ENCODE data around the gene IFI16. TPM values are rescaled to one million over a fixed set of nuclear protein-coding genes. Genes with fewer than 3 reads are reported as not detected.
"Not testable (repeated sequence)": the region's sequence is repeated elsewhere in the genome, so short reads cannot be mapped to it uniquely, and the experiment has no call there.

IFI16 gene
- total RNA-seq, 1 donor from 2014 or later: 30.1 TPM

DNA sequence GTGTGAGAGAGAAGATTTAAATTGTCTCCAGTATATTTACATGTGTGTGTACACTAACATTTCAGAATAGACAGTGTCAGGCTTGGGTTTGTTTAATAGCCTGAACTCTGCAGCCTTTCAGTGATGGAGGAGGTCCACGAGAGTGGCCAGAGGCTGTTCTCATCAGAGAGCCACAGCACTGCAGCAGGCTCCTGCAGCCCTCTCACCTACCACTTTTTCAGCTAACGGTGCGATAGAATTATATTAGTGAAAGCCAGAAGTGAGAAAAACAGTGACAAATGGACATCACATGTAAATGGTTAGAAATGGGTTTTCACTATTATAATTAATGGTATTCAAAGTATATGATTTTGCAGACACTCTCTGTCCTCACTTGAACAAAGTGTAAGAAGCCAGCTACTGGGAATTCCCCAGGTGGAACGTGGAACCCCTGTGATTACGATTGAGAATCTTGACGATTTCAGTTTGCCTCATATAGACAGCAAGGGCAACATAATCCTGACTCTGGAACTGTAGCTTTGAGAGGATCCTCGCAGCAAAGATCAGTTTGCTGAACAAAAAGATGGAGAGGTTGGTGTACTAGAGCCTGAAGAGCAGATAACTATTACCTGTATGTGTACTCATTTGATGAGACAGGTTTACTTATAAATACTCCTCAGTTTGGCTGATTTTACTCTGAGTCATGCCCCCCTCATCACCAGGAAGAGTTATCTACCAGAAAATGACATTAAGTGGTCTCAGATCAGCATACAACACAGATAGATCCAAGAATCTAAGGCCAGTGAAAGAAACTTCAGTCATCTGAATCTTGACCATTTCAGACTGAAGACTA lies 31.4 kb downstream of the IFI16 start:
- ATAC-seq: no peak
- DNase-seq (ENCODE audit: missing footprints): no peak
- intact Hi-C loops (cut with DNase I): no loop called here

GRCh38 chr1:159046486-159046885 lies 36.8 kb downstream of the IFI16 start:
- intact Hi-C loops (cut with DNase I); DNase-seq (ENCODE audit: missing footprints); ATAC-seq: not testable (repeated sequence)

- no peak for ATAC-seq
- no peak for DNase-seq (ENCODE audit: missing footprints)
- intact Hi-C loops (cut with DNase I): no loop called here
Observed at GRCh38 chr1:159051436-159051835, 41.7 kb downstream of the IFI16 start.

DNA sequence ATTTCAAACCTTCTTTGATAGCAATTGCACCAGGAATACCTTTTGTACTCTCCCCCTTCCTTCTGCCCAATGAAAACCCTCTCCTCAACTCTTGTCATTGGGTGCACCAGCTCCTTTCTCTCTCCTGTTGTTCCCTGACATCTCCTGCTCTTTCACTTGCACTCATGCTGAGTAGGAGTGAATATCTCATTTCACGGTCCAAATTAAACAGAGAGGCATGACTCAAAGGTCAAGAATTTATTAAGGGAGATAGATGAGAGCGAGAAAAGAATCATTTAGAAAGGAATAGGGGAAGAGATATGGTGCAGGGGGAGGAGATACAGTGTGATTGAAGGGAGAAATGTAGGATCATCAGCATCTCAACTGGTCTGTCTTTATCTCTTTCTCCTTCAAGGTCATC lies 44.7 kb downstream of the IFI16 start:
- intact Hi-C loops (cut with DNase I): no loop called here
- ATAC-seq: no peak
- DNase-seq (ENCODE audit: missing footprints): no peak

DNA sequence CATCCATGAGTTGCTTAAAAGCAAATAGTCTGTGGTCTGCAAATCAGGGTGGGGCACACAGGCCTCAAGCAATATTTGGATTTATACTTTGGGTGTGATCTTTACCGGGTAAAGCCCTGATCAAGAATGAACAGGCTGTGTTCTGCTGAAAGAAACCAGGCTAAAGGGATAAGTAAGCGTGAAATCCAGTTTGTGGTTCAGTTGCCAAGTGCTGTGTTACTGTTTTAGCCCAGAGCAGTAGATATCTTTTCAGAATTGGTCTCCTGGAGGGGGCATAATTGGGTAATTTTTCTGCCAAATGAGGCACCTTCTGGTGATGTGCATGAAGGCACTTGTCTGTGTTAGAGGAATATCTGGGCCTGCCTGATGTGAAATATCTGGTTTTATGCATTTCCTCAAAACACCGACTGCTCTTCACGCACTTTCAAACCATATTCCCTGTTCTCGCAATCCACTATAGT lies 45.5 kb downstream of the IFI16 start:
- intact Hi-C loops (cut with DNase I): no loop called here
- ATAC-seq (no peak), DNase-seq (ENCODE audit: missing footprints) (no peak)

GRCh38 chr1:159056069-159056698 lies 46.5 kb downstream of the IFI16 start:
- ATAC-seq (no peak), DNase-seq (ENCODE audit: missing footprints) (no peak)
- intact Hi-C loops (cut with DNase I): no loop called here

DNA sequence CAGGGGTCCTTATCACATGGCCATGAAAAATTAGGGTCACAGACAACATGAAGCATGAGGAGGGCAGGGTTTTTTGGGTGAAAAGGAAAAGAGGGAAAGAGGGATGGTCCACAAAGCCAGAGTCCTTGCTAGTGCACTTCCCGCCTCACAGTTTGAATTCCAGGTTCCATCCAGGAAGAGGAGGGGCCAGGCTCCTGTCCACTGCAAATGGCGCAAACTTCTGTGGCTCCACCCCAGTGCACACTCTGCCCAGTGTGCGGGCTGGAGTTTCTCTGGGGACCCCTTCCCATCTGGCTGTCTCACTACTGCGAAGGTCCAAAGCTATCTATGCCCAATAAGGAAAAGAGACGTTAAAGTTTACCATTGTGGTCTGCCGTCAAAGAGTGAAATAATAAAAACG lies 49.0 kb downstream of the IFI16 start:
- DNase-seq (ENCODE audit: missing footprints): peak; percentile 48
- ATAC-seq: no peak
- intact Hi-C loops (cut with DNase I): no loop called here

- intact Hi-C loops (cut with DNase I): no loop called here
- DNase-seq (ENCODE audit: missing footprints) (no peak), ATAC-seq (no peak)
Observed at GRCh38 chr1:159065106-159065505, 55.4 kb downstream of the IFI16 start.

DNA sequence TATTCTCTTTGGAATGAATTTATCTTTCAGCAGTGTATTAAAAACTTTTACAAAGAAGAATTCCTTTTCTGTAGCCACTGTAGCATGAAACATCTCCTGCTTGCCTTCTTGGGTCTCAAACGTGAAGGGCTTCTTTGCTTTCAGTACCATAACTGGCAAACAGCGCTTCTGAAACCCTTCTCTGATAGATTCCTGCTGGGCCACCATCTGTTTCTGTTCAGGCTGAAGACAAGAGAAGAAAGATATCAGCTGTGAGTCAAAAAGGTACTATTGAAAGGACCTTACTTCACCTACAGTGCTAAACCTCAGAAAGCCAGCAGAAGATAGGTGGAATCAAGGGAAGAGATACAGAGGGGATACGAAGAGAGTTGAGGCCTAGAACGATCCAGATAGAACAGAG lies 56.4 kb downstream of the IFI16 start:
- intact Hi-C loops (cut with DNase I): no loop called here
- ATAC-seq: no peak
- no peak for DNase-seq (ENCODE audit: missing footprints)

GRCh38 chr1:159067699-159068621 lies 58.3 kb downstream of the IFI16 start:
- DNase-seq (ENCODE audit: missing footprints) (no peak), ATAC-seq (peak; percentile 37)
- intact Hi-C loops (cut with DNase I): no loop called here

DNA sequence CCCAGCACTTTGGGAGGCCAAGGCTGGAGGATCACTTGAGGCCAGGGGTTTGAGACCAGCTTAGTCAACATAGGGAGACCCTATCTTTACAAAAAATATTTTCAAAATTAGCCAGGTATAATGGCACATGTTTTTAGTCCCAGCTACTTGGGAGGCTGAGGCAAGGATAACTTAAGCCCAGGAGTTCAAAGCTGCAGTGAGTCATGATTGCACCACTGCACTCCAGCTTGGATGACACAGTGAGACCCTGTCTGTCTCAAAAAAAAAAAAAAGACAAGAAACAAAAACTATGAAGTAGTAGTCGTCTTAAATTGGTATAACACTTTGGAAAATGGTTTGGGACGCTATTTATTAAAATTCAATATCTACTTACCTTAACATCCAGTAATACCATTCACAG lies 59.2 kb downstream of the IFI16 start:
- DNase-seq (ENCODE audit: missing footprints): no peak
- intact Hi-C loops (cut with DNase I): no loop called here
- ATAC-seq: no peak

DNA sequence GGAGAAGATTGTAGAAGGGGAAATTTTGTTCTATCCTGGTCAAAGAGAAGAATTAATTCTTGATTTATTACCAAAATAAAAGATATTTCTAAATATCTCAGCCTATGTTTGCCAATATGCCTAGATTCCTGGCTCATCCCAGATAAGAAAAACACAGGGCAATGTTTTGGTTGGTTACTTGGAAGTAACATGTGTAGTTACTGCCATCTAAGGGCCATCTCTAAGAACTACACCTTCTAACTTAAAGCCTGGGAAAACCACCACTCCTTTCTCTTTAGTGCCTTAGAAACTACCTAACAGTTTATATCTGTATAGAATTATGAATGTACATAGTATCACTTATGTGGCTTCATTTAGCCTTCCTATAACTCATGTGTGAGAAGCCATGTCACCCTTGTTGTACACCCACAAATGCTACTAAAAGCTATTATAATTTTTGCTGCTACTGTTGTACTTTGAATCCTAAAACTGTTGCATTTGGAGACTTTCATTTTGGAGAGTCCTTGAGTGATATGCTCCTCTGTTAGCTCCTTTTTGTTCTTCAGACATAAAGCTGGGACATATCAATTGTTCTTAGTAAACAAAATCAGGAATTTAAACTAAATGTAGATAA lies 62.4 kb downstream of the IFI16 start:
- ATAC-seq (peak; percentile 56), DNase-seq (ENCODE audit: missing footprints) (no peak)
- intact Hi-C loops (cut with DNase I): loop anchor here (5.0 kb wide), 1 partner anchor 865 kb away; no protein-coding TSS in a partner anchor

DNA sequence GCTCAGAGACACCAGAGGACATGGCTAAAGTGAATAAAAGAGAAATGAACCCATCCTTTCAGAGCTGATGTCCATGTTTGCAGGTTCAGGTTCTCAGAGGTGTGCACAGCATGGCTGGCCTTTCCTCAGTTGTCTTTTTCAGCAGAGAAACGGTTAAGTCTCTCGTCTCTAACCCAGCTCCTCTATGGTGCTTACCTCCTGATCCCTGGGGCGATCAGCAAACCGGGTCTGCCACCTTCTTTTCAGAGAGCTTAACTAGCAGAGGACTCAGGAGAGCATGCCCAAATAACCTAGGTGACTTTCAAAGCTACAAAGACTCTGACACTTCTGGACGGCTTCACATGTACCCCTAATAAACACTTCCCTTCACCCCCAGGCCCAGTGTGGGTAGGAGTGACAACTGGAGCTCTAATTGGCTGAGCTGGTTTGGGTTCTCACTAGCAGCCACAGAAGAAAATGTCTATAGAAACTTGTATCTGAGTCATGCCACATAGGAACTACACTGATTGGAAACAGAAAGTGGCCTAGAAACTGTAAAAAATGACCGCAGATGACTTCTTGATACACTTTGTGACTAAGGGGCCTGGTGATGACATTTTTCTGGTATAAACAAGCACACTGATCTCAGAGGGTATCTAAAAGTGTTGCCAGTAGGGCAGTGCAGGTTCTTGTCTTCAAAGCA lies 66.9 kb downstream of the IFI16 start, which contains the start of gene AIM2:
Gene AIM2 (minus strand): TSS at position 329 of the 682 bp plus-strand sequence. CDS start 3,267 bp downstream, outside the sequence.
- DNase-seq (ENCODE audit: missing footprints): no peak
- ATAC-seq: peak; percentile 34
- intact Hi-C loops (cut with DNase I): no loop called here

DNA sequence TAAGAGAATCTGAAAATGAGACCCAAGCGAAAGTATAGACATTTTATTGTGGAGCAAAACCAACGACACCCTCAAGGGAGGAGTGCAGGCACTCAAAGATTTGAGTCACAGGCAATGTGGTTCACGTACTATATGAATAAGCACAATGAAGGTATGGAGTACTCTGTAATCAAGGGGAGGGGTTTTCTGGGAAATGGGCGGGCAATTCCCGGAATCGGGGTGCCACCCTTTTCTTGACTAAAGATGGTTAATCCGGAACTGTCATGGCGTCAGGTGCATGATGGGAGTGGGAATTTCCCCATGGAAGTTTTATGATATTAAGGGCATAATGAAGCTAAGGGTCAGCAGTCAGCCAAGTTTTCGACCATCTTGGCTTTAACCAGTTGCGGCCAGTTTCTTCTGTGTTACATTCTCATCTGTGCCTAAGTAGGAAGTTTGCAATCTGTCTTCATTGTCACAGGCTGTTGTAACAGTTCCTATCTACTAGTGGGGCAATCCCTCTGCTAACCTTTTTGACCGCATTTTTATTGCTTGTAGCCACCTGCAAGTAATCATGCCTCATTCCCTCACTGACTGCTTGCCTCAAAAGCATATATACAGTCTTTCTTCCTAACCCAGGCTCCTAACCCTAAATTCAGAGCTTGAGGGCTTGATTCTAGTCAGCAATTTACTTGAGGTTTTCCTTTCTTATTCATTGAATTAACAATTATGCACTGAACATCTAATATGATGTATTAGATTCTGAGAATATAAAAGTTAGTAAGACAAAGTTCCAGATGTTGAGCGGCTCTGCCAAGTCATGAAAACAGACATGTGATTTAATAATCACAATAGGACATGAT lies 67.6 kb downstream of the IFI16 start:
- DNase-seq (ENCODE audit: missing footprints): peak; percentile 68
- intact Hi-C loops (cut with DNase I): no loop called here
- ATAC-seq: no peak

GRCh38 chr1:159079525-159079924 lies 69.8 kb downstream of the IFI16 start:
- no peak for ATAC-seq
- intact Hi-C loops (cut with DNase I): no loop called here
- no peak for DNase-seq (ENCODE audit: missing footprints)

GRCh38 chr1:159081626-159082025 lies 71.9 kb downstream of the IFI16 start:
- DNase-seq (ENCODE audit: missing footprints) (no peak), ATAC-seq (no peak)
- intact Hi-C loops (cut with DNase I): no loop called here

DNA sequence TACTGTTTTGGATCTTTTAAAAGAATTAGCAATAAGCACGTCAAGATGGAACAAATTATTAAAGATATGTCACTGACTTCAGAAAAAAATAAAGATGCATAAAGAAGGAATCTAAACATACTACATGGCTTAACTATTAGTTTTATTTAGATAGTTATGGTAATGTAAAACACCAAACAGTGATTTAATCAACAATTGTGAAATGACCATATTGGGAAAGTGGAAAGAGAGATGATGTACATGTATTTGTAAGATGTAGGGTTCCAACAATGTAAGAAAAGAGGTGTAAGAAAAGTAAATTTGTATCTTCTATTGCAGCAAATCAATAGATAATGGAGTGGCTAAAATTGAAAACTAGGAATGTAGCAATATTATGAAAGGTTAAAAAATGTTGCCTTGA lies 73.3 kb downstream of the IFI16 start:
- ATAC-seq: no peak
- DNase-seq (ENCODE audit: missing footprints): no peak
- intact Hi-C loops (cut with DNase I): no loop called here

Measured in Right ventricle myocardium inferior (tissue), 1 donor.